Naive thymus-derived CD4-positive, alpha-beta T cell (primary cell): ENCODE results near the gene YIPF4. TPM values are rescaled to one million over a fixed set of nuclear protein-coding genes. Genes with fewer than 3 reads are reported as not detected.

Experiments
- ATAC-seq: fragments of 150-1000 bp; cut with Tn5 transposase; 2 replicates; pipeline ENCODE4 v1.10.0; 2021; ENCODE audit warnings: mild to moderate bottlenecking, moderate library complexity
- CTCF ChIA-PET: fragments of 350-600 bp; sonication (Branson Sonifier 250); formaldehyde crosslinking; loops from one replicate; lab custom pipeline; 2021; ENCODE audit warnings: antibody characterized with exemption; lab: Charles Lee
- POLR2A ChIA-PET: fragments of 350-600 bp; sonication (Branson Sonifier 250); formaldehyde crosslinking; loops from one replicate; lab custom pipeline; 2021; ENCODE audit warnings: antibody characterized with exemption, inconsistent platforms; lab: Charles Lee
- DNase-seq, 9 donors: peaks; one replicate each; pipeline versions ENCODE4 v3.0.0 to v3.0.0-alpha.2; 2020 to 2022; ENCODE audit warnings: mixed read lengths in 1 of 9
- H3K27ac ChIP-seq: one replicate; pipeline ENCODE4 v1.7.0; 2013; ENCODE audit warnings: mild to moderate bottlenecking, low read depth, low read length, moderate library complexity
- H3K27me3 ChIP-seq, 2 donors: one replicate each; pipeline ENCODE4 v1.7.0; 2013; ENCODE audit warnings: low read length in 2 of 2, mild to moderate bottlenecking in 2 of 2, moderate library complexity in 2 of 2; ENCODE audit not compliant: control insufficient read depth in 2 of 2, insufficient read depth in 2 of 2
- H3K36me3 ChIP-seq, 3 experiments: 1 replicate in 2 of 3; 2 replicates in 1 of 3; pipeline ENCODE4 v1.7.0; 2013; ENCODE audit warnings: low read length in 3 of 3, mild to moderate bottlenecking in 3 of 3, moderate library complexity in 1 of 3; ENCODE audit not compliant: insufficient read depth in 3 of 3, control insufficient read depth in 2 of 3
- H3K4me1 ChIP-seq, 2 donors: one replicate each; pipeline ENCODE4 v1.7.0; 2013; ENCODE audit warnings: low read length in 2 of 2, mild to moderate bottlenecking in 2 of 2, moderate library complexity in 1 of 2; ENCODE audit not compliant: control insufficient read depth in 2 of 2, insufficient read depth in 2 of 2
- H3K4me3 ChIP-seq: 2 replicates; pipeline ENCODE4 v1.7.0; 2013; ENCODE audit warnings: mild to moderate bottlenecking, low read length
- H3K9me3 ChIP-seq, 3 experiments: 1 replicate in 2 of 3; 2 replicates in 1 of 3; pipeline ENCODE4 v1.7.0; 2013; ENCODE audit warnings: low read length in 3 of 3; ENCODE audit not compliant: control insufficient read depth in 2 of 3
- H3K27ac Mint-ChIP-seq, 9 donors: one replicate each; pipeline ENCODE4 v1.8.0; 2020 to 2022; ENCODE audit warnings: mixed read lengths in 9 of 9, mild to moderate bottlenecking in 8 of 9, moderate library complexity in 5 of 9, inconsistent platforms in 2 of 9
- H3K27me3 Mint-ChIP-seq, 5 donors: one replicate each; pipeline ENCODE4 v1.8.0; 2021 to 2022; ENCODE audit warnings: mixed read lengths in 5 of 5, mild to moderate bottlenecking in 1 of 5
- H3K36me3 Mint-ChIP-seq, 5 donors: one replicate each; pipeline ENCODE4 v1.8.0; 2020 to 2022; ENCODE audit warnings: mixed read lengths in 5 of 5, mild to moderate bottlenecking in 3 of 5, inconsistent platforms in 1 of 5
- H3K4me1 Mint-ChIP-seq, 7 donors: one replicate each; pipeline ENCODE4 v1.8.0; 2020 to 2022; ENCODE audit warnings: mixed read lengths in 7 of 7, mild to moderate bottlenecking in 3 of 7, inconsistent platforms in 1 of 7
- H3K4me3 Mint-ChIP-seq, 10 donors: one replicate each; pipeline ENCODE4 v1.8.0; 2020 to 2022; ENCODE audit warnings: mild to moderate bottlenecking in 10 of 10, mixed read lengths in 10 of 10, moderate library complexity in 6 of 10, inconsistent platforms in 2 of 10
- H3K9me3 Mint-ChIP-seq, 11 donors: one replicate each; pipeline ENCODE4 v1.8.0; 2020 to 2022; ENCODE audit warnings: mixed read lengths in 11 of 11, mild to moderate bottlenecking in 4 of 11, inconsistent platforms in 1 of 11, moderate library complexity in 1 of 11
- intact Hi-C, 2 donors: fragments of 100-400 bp; cut with micrococcal nuclease; formaldehyde crosslinking; loops; one replicate each; pipeline ENCODE4 v1.15.1; 2023
- polyA plus RNA-seq, 2 donors: library from polyadenylated mRNA; unstranded; fragments of 300-500 nt; fragmentation: Illumina TruSeq; gene quantifications; one replicate each; pipeline ENCODE4 v1.2.3, GENCODE V29; 2021
- total RNA-seq, 6 experiments: library from RNA in 5 of 6; stranded (reverse) in 5 of 6; gene quantifications; 1 replicate in 5 of 6; 2 replicates in 1 of 6; pipeline ENCODE4 v1.2.3 and lab custom pipeline; 2021 to 2026

Gene YIPF4
- total and polyA plus RNA-seq, 7 experiments from 2014 or later = 7.8 to 43.5 (median 24.9) TPM

- intact Hi-C loops = loop anchor here (1.0 to 5.0 kb wide), 8 partner anchors 80 to 1320 kb away; partner anchors contain the start of genes SLC30A6 (in 2 of the 2), SPAST (in 2 of the 2), BIRC6 (in 1 of the 2) and FAM98A (in 1 of the 2)
- CTCF ChIA-PET = no interaction called here
- Mint-ChIP-seq H3K4me3 (peak overlapping the region; percentile 82 to 100 (median 94)), H3K36me3 (peaks cover 0 to 10% (median 4%) of the 10 kb centered on the region in 5 donors), H3K9me3 (no peaks in the 10 kb centered on the region), H3K27me3 (peaks cover 0 to 6% (median 0%) of the 10 kb centered on the region in 5 donors), H3K4me1 (peaks cover 10 to 44% (median 32%) of the 10 kb centered on the region in 7 donors), H3K27ac (peak overlapping the region; percentile 91 to 100 (median 98))
- H3K27me3 ChIP-seq = no peaks in the 10 kb centered on the region
- peak in 1 of 9 donors; percentile 2 for DNase-seq
- H3K9me3 ChIP-seq = no peaks in the 10 kb centered on the region
- POLR2A ChIA-PET = interaction anchor here (1.0 to 2.5 kb wide), 4 partner anchors 13 to 269 kb away, joined by 3 to 7 read pairs (median 4); partner anchors contain the start of genes DPY30 and SLC30A6
- peaks cover 0 to 6% of the 10 kb centered on the region in 2 donors for H3K4me1 ChIP-seq
- ATAC-seq = no peak
- peak overlapping the region; percentile 84 for H3K27ac ChIP-seq
- peaks cover 0 to 3% (median 1%) of the 10 kb centered on the region in 3 experiments for H3K36me3 ChIP-seq
- peak overlapping the region; percentile 67 for H3K4me3 ChIP-seq
These were observed 386 bp upstream of the YIPF4 start for GRCh38 chr2:32277363-32277673.

GRCh38 chr2:32278478-32278853, 762 bp downstream of the YIPF4 start:
- no peak for DNase-seq
- intact Hi-C loops = loop anchor here (1.0 to 5.0 kb wide), 3 partner anchors 78 to 1319 kb away; partner anchors contain the start of genes FAM98A (in 1 of the 2) and TTC27 (in 1 of the 2)
- Mint-ChIP-seq H3K4me3 (peak overlapping the region; percentile 82 to 100 (median 94)), H3K27ac (peak overlapping the region; percentile 88 to 100 (median 96)), H3K27me3 (peaks cover 0 to 3% (median 0%) of the 10 kb centered on the region in 5 donors), H3K9me3 (peaks cover 0 to 3% (median 0%) of the 10 kb centered on the region in 11 donors), H3K36me3 (peaks cover 5 to 17% (median 10%) of the 10 kb centered on the region in 5 donors), H3K4me1 (peaks cover 16 to 52% (median 38%) of the 10 kb centered on the region in 7 donors)
- ChIA-PET POLR2A (interaction anchor here (0.7 to 2.5 kb wide), 5 partner anchors 10 to 270 kb away, joined by 3 to 7 read pairs (median 4); partner anchors contain the start of genes DPY30 and SLC30A6), CTCF (no interaction called here)
- H3K27me3 ChIP-seq = no peaks in the 10 kb centered on the region
- H3K27ac ChIP-seq = peak overlapping the region; percentile 84
- H3K9me3 ChIP-seq = no peaks in the 10 kb centered on the region
- H3K36me3 ChIP-seq = peaks cover 0 to 3% (median 3%) of the 10 kb centered on the region in 3 experiments
- H3K4me1 ChIP-seq = peaks cover 6% of the 10 kb centered on the region in 2 donors
- no peak for ATAC-seq
- H3K4me3 ChIP-seq = peak overlapping the region; percentile 67

GRCh38 chr2:32284321-32284720, 6.6 kb downstream of the YIPF4 start:
- Mint-ChIP-seq H3K9me3 (peaks cover 0 to 3% (median 0%) of the 10 kb centered on the region in 11 donors), H3K27me3 (no peaks in the 10 kb centered on the region), H3K36me3 (peaks cover 14 to 39% (median 27%) of the 10 kb centered on the region in 5 donors), H3K4me3 (peak overlapping the region in 9 of 10 donors; percentile 1 to 62 (median 29)), H3K4me1 (peaks cover 29 to 83% (median 57%) of the 10 kb centered on the region in 7 donors), H3K27ac (peak overlapping the region in 4 of 9 donors; percentile 5 to 37 (median 8))
- DNase-seq (no peak), ATAC-seq (peak; percentile 73)
- no peak overlapping the region for H3K4me3 ChIP-seq
- ChIA-PET POLR2A (no interaction called here), CTCF (no interaction called here)
- H3K27me3 ChIP-seq = no peaks in the 10 kb centered on the region
- intact Hi-C loops = no loop called here
- no peaks in the 10 kb centered on the region for H3K9me3 ChIP-seq
- peaks cover 0 to 8% (median 3%) of the 10 kb centered on the region in 3 experiments for H3K36me3 ChIP-seq
- peaks cover 14 to 16% of the 10 kb centered on the region in 2 donors for H3K4me1 ChIP-seq
- H3K27ac ChIP-seq = no peak overlapping the region

- no peak for DNase-seq
These were observed 11.7 kb downstream of the YIPF4 start for GRCh38 chr2:32289165-32289999.

GRCh38 chr2:32290000-32290339, 12.3 kb downstream of the YIPF4 start:
- POLR2A ChIA-PET = interaction anchor here (0.6 to 1.3 kb wide), 2 partner anchors 13 to 1085 kb away, joined by 3 read pairs; partner anchors contain the start of gene YIPF4
- intact Hi-C loops = no loop called here
- H3K27ac ChIP-seq = no peak overlapping the region
- Mint-ChIP-seq H3K9me3 (peaks cover 0 to 3% (median 0%) of the 10 kb centered on the region in 11 donors), H3K27me3 (no peaks in the 10 kb centered on the region), H3K27ac (peak overlapping the region in 1 of 9 donors; percentile 79), H3K36me3 (peaks cover 2 to 26% (median 15%) of the 10 kb centered on the region in 5 donors), H3K4me1 (peaks cover 16 to 49% (median 30%) of the 10 kb centered on the region in 7 donors), H3K4me3 (no peak overlapping the region)
- no peak overlapping the region for H3K4me3 ChIP-seq
- no peaks in the 10 kb centered on the region for H3K9me3 ChIP-seq
- no peak for DNase-seq
- peaks cover 0 to under 1% (median 0%) of the 10 kb centered on the region in 3 experiments for H3K36me3 ChIP-seq
- no peaks in the 10 kb centered on the region for H3K27me3 ChIP-seq
- CTCF ChIA-PET = no interaction called here
- no peak for ATAC-seq
- H3K4me1 ChIP-seq = peaks cover 3 to 13% of the 10 kb centered on the region in 2 donors

More at GRCh38 chr2:32289165-32289999, 11.7 kb downstream of the YIPF4 start:
- Mint-ChIP-seq H3K36me3 (peaks cover 8 to 30% (median 20%) of the 10 kb centered on the region in 5 donors), H3K9me3 (peaks cover 0 to 3% (median 0%) of the 10 kb centered on the region in 11 donors), H3K27me3 (no peaks in the 10 kb centered on the region), H3K27ac (peak overlapping the region in 5 of 9 donors; percentile 14 to 79 (median 34)), H3K4me1 (peaks cover 22 to 55% (median 36%) of the 10 kb centered on the region in 7 donors), H3K4me3 (peak overlapping the region in 3 of 10 donors; percentile 25 to 50 (median 39))
- Histone ChIP-seq H3K27me3 (no peaks in the 10 kb centered on the region), H3K4me1 (peaks cover 8 to 13% of the 10 kb centered on the region in 2 donors), H3K36me3 (peaks cover 0 to 4% (median 0%) of the 10 kb centered on the region in 3 experiments), H3K4me3 (no peak overlapping the region), H3K9me3 (no peaks in the 10 kb centered on the region), H3K27ac (no peak overlapping the region)
- intact Hi-C loops = no loop called here
- CTCF ChIA-PET = no interaction called here
- ATAC-seq = peak; percentile 64
- POLR2A ChIA-PET = no interaction called here

- no peak for ATAC-seq
- Mint-ChIP-seq H3K9me3 (peaks cover 0 to 8% (median 0%) of the 10 kb centered on the region in 11 donors), H3K27ac (no peak overlapping the region), H3K27me3 (no peaks in the 10 kb centered on the region), H3K36me3 (peaks cover 0 to 38% (median 21%) of the 10 kb centered on the region in 5 donors), H3K4me1 (peaks cover 13 to 35% (median 26%) of the 10 kb centered on the region in 7 donors), H3K4me3 (no peak overlapping the region)
- Histone ChIP-seq H3K27ac (no peak overlapping the region), H3K36me3 (peaks cover 0 to 6% (median 0%) of the 10 kb centered on the region in 3 experiments), H3K9me3 (no peaks in the 10 kb centered on the region), H3K4me1 (peaks cover 3 to 13% of the 10 kb centered on the region in 2 donors), H3K27me3 (no peaks in the 10 kb centered on the region), H3K4me3 (no peak overlapping the region)
- ChIA-PET CTCF (no interaction called here), POLR2A (no interaction called here)
- no peak for DNase-seq
- intact Hi-C loops = no loop called here
These were observed 14.0 kb downstream of the YIPF4 start for GRCh38 chr2:32291746-32292145.
